Astrocyte (in vitro differentiated cells and primary cell): ENCODE measurements around the gene UBTD2.

Experiments used
- EZH2 ChIP-seq: IDR thresholded peaks from 2 replicates; pipeline ENCODE4 v1.6.1; 2012; ENCODE audit warnings: mild to moderate bottlenecking, low read length, inconsistent platforms; ENCODE audit not compliant: insufficient read depth
- TF ChIP-seq, protein P1 (sequence below): IDR thresholded peaks from 2 replicates; pipeline ENCODE4 v1.5.1; 2011; ENCODE audit warnings: low read depth, mild to moderate bottlenecking, inconsistent platforms, low read length, moderate library complexity; ENCODE audit not compliant: insufficient read depth

DNA sequence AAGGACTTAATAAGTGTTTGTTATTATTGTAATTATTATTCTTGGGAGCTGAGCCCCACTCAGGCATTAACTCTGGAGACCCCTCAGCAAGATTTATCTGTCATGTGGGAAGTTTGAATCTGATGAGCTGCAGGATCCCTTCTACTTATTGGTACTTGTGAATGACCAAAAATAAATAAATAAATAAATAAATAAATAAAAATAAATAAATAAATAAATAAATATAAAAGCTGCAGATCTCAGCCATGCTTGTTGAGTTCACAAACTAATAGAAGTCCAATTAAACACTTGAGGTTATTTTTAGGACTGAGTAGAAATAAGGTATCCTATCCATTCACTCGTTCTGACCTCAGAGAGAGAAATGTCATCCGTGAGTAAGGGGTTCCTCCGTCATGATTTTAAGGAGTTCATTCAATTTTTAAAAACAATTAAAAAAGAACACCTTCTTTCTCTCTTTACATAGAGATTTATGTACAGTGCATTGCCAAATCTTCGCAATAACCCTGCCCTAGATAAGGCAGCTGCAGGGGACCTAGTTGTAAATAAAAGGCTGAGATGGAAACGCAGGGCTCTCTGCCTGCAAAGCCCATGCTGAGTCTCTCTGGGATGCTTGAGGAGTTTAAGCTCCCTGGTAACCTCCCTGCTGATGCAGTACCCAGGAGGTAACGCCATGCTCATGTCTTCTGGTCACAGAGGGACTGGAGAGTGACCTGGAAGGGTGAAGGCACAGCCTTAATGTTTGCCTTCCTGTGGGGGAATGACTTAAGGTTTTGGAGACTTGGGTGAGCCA lies 88.4 kb downstream of the UBTD2 start:
- TF ChIP-seq, protein P1, sequence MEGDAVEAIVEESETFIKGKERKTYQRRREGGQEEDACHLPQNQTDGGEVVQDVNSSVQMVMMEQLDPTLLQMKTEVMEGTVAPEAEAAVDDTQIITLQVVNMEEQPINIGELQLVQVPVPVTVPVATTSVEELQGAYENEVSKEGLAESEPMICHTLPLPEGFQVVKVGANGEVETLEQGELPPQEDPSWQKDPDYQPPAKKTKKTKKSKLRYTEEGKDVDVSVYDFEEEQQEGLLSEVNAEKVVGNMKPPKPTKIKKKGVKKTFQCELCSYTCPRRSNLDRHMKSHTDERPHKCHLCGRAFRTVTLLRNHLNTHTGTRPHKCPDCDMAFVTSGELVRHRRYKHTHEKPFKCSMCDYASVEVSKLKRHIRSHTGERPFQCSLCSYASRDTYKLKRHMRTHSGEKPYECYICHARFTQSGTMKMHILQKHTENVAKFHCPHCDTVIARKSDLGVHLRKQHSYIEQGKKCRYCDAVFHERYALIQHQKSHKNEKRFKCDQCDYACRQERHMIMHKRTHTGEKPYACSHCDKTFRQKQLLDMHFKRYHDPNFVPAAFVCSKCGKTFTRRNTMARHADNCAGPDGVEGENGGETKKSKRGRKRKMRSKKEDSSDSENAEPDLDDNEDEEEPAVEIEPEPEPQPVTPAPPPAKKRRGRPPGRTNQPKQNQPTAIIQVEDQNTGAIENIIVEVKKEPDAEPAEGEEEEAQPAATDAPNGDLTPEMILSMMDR, result no peak
- no peak for TF ChIP-seq EZH2
